CD4-positive, alpha-beta T cell treated with Interleukin-6 at 100 ng/mL for 8 hours (primary cell): ENCODE measurements around the gene DHDH.
A peak's percentile ranks its signal among the peaks of the same experiment; 100 is the strongest.
"Not testable (repeated sequence)": the region's sequence is repeated elsewhere in the genome, so short reads cannot be mapped to it uniquely, and the experiment has no call there.

Experiments
- DNase-seq: peaks from one replicate; pipeline ENCODE4 v3.0.0-alpha.2; 2020; ENCODE audit warnings: mixed read lengths, low spot score

DHDH gene

DNA sequence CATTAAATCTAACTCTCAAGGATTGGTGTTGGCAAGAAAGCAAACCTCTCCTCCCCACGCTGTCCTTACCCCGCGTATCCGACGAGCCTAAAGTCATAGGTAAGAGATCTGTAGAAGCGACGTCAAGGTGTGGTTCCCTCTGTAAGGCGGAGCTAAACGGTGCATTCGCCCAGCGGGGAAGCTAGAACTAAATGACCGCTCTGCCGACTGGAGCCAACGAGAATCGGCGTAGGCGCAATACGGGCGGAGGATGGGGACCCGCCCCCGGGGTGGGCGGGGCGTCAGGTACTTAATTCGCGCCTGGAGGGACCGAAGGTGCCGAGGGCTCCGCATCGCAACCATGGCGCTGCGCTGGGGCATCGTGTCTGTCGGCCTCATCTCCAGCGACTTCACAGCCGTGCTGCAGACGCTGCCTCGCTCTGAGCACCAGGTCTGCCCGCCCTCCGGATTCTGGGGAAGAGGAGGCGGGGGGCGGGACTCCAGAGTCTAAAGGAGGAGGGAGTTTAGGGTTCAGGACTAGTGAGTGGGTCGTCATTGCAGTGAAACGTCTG is at the start of gene DHDH:
Gene DHDH, plus strand, starts transcription at position 318 of the 551 bp plus-strand sequence. Its CDS starts 23 bp downstream, at position 341.
- peak; percentile 90 for DNase-seq

DNA sequence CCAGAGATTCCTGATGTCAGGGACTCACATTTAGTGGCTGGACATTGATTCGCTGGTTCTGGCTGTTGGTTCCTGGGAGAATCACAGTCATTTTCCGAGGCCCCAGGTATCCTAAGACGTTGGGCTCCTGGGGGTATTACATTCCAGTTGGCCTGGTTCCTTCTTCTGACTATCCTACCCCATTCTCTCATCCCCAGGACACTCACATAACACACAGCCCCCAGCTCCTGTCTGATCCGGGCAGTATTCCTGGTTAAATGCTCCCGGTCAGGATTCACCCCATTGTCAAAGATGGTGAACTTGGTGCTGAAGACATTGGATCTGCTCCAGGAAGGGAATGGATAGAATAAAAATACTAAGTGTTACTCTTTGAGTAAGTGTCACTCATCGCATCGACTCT is 49.8 kb upstream of the DHDH start:
- no peak for DNase-seq

DNA sequence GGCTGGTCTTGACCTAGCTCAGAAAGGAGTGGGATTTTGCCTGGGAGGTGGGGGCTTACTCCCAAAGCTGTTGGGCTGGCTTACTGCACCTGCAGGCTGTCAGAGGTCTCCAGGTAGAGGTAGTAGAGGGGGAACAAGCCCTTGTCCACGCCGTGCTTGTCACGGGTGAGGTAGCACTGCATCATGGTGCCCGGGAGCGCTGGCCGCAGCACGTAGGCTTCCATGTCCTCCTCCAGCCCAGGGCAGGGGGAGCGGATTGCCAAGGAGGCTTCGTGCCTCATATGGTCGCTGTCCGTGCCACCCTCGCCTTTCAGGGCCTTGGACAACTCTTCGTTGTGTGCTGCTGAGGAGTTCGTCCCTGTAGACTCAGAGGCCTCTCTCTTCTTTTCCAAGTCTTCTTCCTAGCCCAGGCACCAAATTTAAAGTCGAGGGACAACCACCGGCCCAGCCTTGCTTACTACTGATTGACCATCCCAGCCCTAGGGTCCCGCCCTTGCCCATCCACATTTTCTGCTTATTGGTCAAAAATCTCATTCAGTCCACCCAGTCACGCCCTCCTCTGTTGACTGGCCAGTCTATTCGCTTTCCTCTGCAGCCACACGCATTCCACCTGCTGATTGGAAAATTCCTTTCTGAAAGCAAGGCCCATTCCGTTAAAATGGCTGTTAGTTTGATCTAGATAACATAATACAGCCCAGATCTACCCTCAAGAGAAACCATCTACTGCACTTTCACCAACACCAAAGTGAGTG is 45.5 kb upstream of the DHDH start:
- DNase-seq: no peak

DNA sequence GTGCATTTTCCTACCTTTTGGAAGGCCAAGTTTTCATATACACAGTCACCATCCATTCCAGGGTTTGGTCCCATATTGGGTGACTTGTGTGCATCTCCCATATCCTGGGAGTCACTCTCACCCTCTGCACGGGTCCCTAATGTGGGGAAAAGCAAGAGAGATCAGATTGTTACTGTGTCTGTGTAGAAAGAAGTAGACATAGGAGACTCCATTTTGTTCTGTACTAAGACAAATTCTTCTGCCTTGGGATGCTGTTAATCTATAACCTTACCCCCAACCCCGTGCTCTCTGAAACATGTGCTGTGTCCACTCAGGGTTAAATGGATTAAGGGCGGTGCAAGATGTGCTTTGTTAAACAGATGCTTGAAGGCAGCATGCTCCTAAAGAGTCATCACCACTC is 44.0 kb upstream of the DHDH start:
- DNase-seq: not testable (repeated sequence)

GRCh38 chr19:48890551-48890950 is 42.9 kb upstream of the DHDH start:
- DNase-seq: no peak

DNA sequence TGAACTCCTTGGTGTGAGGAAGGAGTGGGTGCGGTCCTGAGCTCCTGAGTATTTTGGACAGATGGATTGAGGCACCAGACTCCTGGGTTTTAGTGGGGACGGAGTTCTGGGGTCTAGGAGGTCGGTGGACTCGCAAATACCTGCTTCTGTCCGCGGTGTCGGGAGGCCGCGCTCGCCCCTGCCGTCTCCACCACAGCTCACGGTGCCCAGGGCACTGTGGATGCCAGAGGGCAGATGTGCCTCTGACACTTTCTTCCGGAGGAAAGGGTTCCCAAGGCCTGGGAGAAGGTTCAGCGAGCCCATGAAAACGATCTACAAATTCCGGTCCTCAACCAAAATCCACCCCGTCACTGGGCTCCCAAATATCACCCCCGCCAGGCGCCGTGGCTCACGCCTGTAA is 38.3 kb upstream of the DHDH start:
- DNase-seq: no peak

DNA sequence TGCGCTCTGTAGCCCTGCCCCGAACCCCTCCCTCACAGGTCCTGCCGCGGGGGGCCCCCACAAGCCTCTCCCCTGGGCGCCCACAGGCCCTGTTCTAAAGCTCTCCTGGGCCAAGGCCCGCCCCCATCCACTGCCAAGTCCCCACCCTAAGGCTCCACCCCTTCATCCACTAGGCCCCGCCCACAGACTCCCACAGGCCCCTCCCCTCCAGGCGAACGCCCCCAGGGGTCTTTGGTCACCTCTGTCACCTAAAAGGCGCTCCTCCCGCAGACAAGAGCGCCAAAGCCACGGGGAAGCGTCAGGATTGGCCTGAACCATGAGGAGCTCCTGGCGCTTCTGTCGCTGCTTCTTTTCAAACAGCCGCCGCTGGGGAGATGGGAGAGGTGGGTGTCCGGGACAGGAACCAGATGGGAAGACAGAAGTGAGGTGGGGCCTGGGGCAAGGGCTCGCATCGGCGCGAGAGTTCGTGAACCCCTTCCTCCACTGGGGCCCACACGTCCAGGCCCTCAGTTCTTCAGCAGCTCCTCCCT is 37.2 kb upstream of the DHDH start:
- DNase-seq: peak; percentile 54

DNA sequence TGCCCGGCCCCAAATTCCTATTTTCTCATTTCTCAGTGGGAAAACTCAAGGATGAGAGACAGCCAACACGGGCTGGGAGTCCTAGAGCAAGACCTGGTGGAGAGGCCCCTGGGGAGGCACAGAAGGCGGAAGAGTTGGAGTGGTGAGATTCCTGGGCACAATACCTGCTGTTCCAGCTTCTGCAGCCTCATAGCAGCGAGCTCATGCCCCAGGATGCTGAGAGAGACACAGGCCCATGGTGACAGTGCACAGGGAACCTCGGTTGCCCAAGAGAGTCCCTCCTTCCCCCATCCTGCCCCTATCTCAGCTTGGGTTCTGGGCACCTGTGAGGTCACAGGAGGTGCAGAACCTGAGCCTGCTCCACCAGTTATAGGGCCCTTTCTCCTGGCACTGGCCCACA is 36.3 kb upstream of the DHDH start:
- DNase-seq: no peak

GRCh38 chr19:48899386-48899749 is 34.1 kb upstream of the DHDH start:
- DNase-seq: not testable (repeated sequence)

GRCh38 chr19:48899781-48900476 is 33.6 kb upstream of the DHDH start, which contains the start of gene NUCB1:
TSS of gene NUCB1 (plus strand) at chr19:48900312. CDS start at chr19:48900797, 485 bp downstream.
- DNase-seq: peak; percentile 99

DNA sequence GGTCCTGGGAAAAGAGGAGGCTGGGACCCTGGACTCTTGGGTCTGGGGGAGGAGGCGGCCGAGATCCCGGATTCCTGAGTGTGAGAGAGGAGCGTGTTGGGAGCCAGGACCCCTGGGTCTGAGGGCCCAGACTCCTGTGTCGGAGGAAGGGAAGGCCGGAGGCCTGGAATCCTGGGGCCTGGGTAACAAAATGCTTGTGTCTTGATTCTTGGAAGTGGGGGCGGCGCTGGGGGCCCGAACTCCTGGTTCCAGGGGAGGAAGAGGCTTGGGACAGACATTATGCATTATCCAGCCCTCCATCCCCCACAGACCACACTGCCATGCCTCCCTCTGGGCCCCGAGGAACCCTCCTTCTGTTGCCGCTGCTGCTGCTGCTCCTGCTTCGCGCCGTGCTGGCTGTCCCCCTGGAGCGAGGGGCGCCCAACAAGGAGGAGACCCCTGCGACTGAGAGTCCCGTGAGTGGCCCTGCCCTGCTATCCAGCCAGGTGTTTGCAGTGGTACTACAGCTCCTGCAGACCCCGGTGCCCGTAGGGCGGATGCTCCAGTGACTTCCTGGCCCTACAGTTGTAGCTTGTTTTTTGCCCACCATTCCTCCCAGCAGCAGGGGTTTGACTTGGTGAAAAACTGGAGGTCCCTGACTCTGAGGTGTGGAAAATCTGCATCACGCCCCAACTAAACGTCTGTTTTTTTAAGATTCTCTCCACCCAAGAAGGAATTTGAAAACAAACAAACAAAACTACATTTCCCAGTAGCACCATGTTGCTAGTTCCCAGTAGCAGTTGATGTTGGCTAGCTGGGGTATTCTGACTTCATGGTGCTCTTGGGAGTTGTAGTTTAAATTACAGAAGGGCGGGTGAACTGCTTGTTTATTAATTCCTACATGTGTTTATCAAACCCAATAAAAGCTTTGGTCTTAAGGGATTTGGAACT is 32.8 kb upstream of the DHDH start:
- peak; percentile 17 for DNase-seq

DNA sequence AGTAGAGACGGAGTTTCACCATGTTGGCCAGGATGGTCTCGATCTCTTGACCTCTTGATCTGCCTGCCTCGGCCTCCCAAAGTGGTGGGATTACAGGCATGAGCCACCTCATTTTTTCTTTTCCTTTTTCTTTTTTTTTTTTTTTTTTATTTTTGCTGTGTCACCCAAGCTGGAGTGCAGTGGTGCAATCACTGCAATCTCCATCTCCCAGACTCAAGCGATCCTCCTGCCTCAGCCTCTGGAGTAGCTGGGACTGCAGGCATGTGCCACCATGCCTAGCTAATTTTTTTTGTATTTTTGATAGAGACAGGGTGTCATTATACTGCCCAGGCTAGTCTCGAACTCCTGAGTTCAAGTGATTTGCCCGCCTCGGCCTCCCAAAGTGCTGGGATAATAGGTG is 31.2 kb upstream of the DHDH start:
- not testable (repeated sequence) for DNase-seq

DNA sequence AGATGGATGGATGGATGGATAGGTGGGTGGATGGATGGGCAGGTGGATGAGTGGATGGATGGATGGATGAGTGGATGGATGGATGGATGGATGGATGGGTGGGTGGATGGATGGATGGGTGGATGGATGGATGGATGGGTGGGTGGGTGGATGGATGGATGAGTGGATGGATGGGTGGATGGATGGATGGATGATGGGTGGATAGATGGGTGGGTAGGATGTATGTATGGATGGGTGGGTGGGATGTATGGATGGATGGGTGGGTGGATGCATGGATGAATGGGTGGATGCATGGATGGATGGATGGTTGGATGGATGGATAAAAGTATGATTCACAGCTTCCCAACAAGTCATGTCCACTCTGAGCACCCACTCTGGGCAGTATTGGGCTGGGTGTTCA is 29.7 kb upstream of the DHDH start:
- not testable (repeated sequence) for DNase-seq

DNA sequence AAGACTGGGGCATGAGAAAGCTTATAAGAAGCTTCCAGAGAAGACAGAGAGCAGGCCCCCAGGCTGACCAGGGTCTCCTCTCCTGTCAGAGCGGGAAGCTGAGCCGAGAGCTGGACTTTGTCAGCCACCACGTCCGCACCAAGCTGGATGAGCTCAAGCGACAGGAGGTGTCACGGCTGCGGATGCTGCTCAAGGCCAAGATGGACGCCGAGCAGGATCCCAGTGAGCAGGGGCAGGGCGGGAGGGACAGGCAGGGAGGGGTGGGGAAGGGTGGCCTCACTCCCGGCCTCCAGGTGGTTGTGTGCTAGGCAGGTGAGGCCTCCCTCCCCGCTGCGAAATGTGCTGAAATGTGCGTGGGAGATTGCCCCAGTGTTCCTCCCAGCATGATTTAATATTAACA is 27.8 kb upstream of the DHDH start:
- DNase-seq: no peak

GRCh38 chr19:48906324-48906723 is 27.2 kb upstream of the DHDH start:
- DNase-seq: no peak

- DNase-seq: no peak
Observed at GRCh38 chr19:48907671-48908070, 25.8 kb upstream of the DHDH start.

DNA sequence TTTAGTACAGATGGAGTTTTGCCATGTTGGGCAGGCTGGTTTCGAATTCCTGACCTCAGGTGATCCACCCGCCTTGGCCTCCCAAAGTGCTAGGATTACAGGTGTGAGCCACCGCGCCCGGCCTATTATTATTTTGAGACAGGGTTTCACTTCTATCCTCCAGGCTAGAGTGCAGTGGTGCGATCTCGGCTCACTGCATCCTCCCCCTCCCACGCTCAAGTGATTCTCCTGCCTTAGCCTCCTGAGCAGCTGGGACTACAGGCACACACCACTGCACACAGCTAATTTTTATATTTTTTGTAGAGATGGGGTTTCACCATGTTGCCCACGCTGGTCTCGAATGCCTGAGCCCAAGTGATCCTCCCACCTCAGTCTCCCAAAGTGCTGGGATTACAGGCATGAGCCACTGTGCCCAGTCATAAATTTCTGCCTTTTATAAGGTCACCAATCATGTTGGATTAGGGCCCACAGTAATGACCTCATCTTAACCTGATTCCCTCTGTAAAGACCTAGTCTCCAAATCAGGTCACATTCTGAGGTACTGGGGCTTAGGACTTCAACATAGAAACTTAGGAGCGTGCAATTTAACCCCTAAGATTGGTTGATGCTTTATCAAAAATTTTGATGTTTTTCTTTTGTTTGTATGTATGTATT is 23.9 kb upstream of the DHDH start:
- not testable (repeated sequence) for DNase-seq

DNA sequence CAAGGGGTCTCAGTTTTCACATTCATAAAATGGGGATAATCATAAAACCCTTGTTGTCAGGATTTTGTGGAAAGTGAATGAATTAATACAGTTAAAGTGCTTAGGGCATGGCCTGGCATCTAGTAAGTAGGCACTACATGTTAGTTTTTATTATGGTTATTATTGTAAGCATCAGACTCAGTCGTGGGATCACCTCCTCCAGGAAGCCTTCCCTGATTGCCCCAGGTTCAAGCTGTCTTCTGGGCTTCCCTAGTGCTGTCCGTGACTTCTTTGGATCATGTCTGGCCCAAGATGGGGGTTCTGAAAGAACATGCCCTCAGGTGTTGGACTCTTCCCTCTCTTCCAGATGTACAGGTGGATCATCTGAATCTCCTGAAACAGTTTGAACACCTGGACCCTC is 22.7 kb upstream of the DHDH start:
- no peak for DNase-seq

- DNase-seq: no peak
Observed at GRCh38 chr19:48913114-48913889, 20.2 kb upstream of the DHDH start.

- DNase-seq: no peak
Observed at GRCh38 chr19:48914181-48914580, 19.3 kb upstream of the DHDH start.

DNA sequence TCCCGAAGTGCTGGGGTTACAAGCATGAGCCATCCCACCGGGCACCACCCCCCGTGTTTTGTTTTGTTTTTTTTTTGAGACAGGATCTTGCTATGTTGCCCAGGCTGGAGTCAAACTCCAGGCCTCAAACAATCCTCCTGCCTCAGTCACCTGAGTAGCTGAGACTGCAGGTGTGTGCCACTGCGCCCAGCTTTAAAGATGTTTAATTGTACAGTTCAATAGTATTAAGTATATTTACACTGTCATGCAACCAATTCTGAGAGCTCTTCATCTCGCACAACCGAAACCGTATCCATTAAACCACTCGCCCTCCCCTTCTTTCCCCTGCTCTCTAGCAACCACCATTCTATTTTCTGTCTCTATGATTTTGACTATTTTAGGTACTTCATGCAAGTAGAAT is 17.7 kb upstream of the DHDH start:
- no peak for DNase-seq
